Activated naive CD4-positive, alpha-beta T cell treated with anti-CD3 and anti-CD28 coated beads, Interleukin-2, amount 50 U/mL, for 16 hours (primary cell): Measurements from ENCODE around the gene TXK.

Experiments
- DNase-seq: peaks from one replicate; pipeline ENCODE4 v3.0.0-alpha.2; 2020

Gene TXK

GRCh38 chr4:48046059-48046458 lies 88.0 kb downstream of the TXK start:
- no peak for DNase-seq

DNA sequence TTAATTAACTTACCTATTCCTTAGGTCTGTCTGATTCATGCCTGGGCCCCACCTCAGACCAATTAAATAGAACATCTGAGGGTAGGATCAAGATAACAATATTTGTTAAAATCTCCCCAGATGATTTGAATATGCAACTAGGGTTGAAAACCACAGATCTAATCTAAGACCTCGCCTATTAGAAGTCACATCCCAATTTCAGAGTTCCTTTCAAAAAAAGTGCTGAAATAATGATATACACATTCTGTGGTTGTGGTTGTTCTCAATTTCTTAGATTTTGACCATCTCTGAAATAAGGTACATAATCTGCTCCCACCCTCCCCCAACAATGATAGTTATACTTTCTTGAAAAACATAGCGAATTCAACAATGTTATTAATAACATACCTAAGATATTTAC lies 89.8 kb downstream of the TXK start:
- DNase-seq: no peak

DNA sequence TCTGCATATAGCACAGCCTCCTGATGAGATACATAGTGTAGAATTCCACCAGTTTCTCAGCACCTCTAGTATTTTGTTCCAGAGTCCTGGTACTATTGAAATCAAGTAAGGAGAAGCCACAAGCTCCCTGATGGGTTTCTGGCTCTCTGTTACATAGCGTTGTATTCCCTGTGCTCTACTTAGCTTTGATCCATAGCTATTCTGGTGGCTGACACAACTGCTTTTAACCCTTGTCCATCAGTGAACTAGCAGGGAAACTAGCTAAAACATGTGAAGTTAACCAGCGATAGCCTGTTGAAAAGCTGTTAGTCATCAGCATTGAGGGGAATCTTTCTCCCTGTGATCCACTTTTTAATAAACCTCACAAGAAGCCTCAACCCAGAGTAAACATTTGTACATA lies 90.5 kb downstream of the TXK start:
- DNase-seq: no peak

- no peak for DNase-seq
Observed at GRCh38 chr4:48042979-48043461, 91.0 kb downstream of the TXK start.

- DNase-seq: peak; percentile 41
Observed at GRCh38 chr4:48041535-48042137, 92.4 kb downstream of the TXK start.

- DNase-seq: no peak
Observed at GRCh38 chr4:48039561-48039960, 94.5 kb downstream of the TXK start.

- DNase-seq: no peak
Observed at GRCh38 chr4:48038666-48039065, 95.4 kb downstream of the TXK start.

DNA sequence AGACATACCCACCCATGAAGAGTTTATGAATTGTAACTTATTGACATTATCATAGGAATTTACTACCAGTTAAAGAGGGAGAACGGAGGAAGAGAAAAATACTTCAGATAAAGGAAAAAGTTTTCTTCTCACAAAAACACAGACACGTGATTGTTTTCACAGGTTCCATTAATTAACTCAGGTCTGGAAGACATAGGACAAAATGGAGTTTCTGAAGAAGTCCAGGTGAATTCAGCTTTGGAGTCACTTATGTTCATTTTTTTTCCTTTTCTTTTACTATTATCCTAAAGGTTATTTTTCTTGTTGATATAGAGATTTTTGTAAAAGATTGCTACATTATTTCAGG lies 97.0 kb downstream of the TXK start:
- no peak for DNase-seq

GRCh38 chr4:48035952-48036351 lies 98.1 kb downstream of the TXK start:
- no peak for DNase-seq

DNA sequence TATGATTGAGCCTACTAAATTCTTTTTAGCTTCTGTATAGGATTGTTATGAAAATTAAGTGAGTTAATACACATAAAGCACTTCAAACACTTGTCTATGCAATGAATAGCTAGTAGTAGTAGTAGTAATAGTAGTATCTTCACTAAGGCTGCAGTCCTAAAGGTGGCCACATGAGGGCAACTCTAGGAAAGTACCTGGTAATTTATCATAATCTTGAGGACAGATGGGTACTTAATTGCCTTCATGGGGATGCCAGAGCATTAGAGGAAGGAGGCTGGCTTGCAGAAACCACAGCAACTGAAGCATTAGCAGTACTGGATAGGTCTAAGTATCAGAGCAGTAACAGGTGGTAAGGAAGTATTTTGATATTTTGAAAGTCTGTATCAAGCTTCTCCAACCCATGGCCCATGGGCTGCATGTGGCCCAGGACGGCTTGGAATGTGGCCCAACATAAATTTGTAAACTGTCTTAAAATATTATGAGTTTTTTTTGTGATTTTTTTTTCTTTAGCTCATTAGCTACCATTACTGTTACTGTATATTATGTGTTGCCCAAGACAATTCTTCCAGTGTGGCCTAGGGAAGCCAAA lies 100.1 kb downstream of the TXK start:
- peak; percentile 71 for DNase-seq

DNA sequence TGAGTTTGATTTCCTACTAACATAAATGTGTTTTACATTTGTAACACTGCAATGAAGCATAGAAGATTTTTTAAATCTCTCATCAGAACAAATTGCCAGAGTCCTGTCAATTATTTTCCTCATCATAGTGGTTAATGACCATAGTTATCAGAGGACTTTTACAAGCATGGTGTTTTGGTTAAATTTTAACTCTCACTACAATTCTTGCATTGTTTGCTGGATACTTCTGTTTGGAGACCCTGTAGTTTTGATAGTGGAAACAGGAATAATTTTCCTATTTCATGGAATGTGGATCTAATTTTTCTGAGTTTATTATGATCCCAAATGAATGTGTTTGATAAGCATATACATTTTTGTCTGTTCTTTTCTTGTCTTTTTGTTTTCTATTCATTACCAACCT lies 100.6 kb downstream of the TXK start:
- no peak for DNase-seq

DNA sequence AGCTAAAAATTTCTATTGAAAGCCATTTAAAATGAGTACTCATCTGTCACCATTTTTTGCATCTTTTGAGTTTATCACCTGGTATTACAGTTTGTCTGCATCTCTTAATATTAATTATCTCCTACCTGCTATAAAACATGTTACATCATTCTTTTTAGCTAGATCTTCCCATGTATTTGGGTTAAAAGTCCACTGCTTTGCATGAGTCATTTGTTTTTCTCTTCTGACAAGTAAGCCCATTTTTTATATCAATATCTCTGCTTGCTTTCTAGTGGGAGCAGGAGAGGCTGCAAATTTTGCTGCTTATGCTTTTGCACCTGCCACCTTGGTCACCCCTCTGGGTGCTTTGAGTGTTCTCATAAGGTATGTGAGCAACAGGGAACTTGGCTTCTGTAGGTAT lies 101.3 kb downstream of the TXK start:
- DNase-seq: no peak

DNA sequence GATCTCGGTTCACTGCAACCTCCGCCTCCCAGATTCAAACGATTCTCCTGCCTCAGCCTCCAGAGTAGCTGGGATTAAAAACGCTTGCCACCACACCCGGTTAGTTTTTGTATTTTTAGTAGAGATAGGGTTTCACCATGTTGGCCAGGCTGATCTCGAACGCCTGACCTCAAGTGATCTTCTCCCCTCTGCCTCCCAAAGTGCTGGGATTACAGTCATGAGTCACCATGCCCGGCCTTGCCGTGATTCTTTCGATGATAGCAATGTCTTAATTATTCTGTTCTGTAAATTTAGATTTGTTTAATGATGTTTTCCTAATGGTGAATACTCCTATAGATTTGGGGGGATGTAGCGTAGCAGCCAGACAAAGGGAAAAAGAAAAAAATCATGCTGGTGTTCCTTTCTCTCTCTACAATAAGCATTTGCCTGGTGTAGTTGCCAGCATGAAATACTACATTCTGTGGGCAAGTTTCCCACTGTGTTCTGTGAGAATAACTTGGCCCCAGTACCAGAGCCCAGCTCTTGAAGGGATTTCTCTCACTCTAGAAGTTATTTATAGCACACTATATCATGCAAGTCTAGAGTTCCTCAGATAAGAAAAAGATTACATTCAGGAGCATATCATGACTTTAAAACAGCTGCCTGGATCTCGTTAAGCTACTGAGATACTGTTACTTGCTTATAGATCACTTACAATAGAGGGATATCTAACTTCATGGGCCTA lies 102.1 kb downstream of the TXK start:
- DNase-seq: no peak

DNA sequence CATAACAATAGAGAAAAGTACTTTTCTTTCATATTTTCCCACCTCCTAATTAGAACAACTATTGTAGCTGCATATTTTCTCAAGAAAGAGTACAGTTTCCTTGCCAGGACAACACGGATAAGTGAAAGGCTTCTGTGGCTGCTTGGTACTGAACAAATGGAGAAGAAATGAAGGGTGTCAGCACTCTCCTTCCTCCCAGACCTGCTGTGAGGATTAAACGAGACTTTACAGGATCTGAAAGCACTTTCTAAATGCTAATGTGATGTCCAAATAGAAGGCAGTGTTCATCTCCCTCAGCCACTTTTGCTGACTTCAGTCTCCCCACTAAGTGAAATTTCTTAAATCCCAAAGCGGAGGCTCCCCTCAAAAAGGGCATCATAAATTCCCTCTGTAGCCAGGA lies 103.6 kb downstream of the TXK start:
- DNase-seq: no peak

GRCh38 chr4:48028696-48029095 lies 105.4 kb downstream of the TXK start:
- DNase-seq: no peak

- DNase-seq: no peak
Observed at GRCh38 chr4:48027653-48028052, 106.4 kb downstream of the TXK start.

DNA sequence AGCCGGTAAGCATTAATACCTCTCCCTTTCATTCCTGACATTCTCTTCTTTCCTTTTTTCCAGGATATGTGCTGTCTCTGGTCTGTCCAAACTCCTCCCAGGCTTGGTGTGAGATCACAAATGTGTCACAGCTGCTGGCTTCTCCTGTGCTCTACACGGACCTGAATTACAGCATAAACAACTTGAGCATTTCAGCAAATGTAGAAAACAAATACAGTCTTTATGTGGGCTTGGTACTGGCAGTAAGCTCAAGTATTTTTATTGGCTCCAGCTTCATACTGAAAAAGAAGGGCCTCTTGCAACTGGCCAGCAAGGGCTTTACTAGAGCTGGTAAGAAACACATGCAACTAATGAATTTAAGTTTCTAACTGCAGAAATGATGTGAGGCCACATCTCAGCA lies 109.0 kb downstream of the TXK start:
- DNase-seq: no peak

DNA sequence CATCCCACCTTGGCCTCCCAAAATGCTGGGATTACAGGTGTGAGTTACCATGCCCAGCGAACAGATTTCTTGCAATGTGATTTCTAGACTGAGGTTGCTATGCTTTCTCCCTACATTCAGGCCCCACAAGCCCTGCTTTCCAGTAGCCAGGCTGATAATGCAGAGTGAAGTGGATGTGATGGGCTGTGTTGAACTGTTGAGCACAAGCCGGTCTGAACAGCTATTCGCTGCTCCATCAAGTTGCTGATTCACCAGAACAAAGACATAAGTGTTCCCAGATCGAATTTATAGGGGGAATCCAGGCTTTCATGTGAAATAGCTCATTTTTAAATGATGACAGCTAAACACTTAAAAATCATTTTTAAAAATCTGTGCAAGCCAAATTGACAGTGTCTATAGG lies 109.5 kb downstream of the TXK start:
- no peak for DNase-seq

GRCh38 chr4:48022192-48022799 lies 111.8 kb downstream of the TXK start:
- no peak for DNase-seq

- no peak for DNase-seq
Observed at GRCh38 chr4:48021100-48021499, 113.0 kb downstream of the TXK start.

DNA sequence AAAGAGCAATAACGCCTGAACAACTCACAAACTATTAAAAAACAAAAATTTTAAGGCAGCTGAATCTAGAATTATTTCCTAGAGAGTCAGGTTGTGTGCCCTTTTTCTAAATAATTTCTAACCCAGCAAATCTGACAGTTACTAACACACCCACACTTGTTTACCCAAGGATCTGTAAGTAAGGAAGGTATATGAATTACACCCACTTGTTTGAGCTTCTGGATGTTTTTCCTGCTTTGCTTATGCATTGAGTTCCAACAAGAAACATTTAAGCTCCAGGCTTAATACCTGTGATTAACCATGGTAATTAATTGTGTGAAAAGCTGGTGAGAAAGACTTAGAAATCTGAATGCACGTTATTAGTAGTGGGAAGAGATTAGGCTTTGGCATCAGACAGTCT lies 115.9 kb downstream of the TXK start:
- DNase-seq: no peak

GRCh38 chr4:48017108-48017571 lies 116.9 kb downstream of the TXK start:
- DNase-seq: peak; percentile 59
